HPDE6-E6E7 (cell line): ENCODE results near the gene KIAA1549.
"Not testable (repeated sequence)": the region's sequence is repeated elsewhere in the genome, so short reads cannot be mapped to it uniquely, and the experiment has no call there.

Experiments
- DNase-seq: peaks from one replicate; pipeline ENCODE4 v3.0.0; 2011; ENCODE audit warnings: missing footprints; ENCODE audit errors: extremely low spot score

KIAA1549 gene

GRCh38 chr7:138813945-138814344 is 167.2 kb downstream of the KIAA1549 start:
- no peak for DNase-seq

DNA sequence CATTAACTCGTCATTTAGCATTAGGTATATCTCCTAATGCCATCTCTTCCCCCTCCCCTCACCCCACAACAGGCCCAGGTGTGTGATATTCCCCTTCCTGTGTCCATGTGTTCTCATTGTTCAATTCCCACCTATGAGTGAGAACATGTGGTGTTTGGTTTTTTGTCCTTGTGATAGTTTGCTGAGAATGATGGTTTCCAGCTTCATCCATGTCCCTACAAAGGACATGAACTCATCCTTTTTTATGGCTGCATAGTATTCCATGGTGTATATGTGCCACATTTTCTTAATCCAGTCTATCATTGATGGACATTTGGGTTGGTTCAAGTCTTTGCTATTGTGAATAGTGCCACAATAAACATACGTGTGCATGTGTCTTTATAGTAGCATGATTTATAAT is 169.9 kb downstream of the KIAA1549 start:
- DNase-seq, result not testable (repeated sequence)

DNA sequence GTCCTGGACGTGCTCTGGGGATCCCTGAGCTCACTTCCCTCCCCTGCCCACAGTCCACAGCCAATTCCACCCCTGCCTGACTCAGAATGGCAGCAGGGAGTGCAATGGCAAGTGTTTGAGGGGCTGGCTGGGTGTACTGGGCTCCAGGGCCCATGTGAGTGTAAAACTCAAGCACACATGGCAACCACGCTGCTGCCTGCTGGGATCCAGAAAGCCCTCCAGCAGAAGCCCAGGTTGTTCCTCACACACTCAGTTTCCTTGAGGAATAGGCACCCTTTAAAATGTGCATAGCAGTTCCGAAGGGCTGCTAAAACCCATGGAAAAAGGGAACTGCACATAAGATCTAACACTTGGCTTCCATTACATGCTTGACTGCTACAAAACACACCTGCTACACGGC is 171.8 kb downstream of the KIAA1549 start:
- no peak for DNase-seq

DNA sequence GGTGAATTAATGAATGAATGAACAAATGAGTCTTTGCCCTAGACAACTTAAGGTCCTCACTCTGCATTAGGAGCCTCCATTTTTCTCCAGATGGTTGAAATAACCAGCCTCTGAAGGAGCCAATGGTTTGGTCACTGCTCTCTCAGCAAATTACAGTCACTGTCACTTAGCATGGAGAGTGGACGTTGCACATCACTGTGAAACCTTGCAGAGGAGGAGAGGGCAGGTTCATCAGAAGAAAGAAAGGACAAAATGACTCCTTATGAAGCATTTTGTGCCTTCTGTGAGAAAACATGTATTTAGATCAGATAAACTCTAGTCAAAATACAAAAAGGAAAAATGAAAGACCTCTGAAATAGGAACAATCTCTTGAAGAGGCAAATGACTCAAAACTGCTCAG is 176.6 kb downstream of the KIAA1549 start:
- DNase-seq, result no peak

DNA sequence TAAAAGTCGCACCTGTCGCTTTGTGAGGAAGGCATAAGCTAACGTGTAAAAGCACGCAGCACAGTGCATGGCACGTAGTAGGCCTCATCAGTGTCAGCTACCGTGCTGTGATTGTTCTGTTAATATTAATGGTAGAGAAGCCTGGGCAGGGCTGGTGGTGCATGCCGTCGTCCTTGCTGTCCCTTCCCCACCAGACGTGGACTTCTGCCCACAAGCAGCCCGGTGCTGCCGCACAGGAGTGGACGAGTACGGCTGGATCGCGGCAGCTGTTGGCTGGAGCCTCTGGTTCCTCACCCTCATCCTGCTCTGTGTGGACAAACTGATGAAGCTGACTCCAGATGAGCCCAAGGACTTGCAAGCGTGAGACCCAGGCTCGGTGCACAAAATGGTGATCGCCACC is 178.5 kb downstream of the KIAA1549 start:
- no peak for DNase-seq

- DNase-seq, result no peak
These were observed 179.9 kb downstream of the KIAA1549 start for GRCh38 chr7:138801256-138801655.

GRCh38 chr7:138799336-138800000 is 181.7 kb downstream of the KIAA1549 start:
- DNase-seq, result no peak

GRCh38 chr7:138798836-138799235 is 182.4 kb downstream of the KIAA1549 start:
- DNase-seq, result no peak

DNA sequence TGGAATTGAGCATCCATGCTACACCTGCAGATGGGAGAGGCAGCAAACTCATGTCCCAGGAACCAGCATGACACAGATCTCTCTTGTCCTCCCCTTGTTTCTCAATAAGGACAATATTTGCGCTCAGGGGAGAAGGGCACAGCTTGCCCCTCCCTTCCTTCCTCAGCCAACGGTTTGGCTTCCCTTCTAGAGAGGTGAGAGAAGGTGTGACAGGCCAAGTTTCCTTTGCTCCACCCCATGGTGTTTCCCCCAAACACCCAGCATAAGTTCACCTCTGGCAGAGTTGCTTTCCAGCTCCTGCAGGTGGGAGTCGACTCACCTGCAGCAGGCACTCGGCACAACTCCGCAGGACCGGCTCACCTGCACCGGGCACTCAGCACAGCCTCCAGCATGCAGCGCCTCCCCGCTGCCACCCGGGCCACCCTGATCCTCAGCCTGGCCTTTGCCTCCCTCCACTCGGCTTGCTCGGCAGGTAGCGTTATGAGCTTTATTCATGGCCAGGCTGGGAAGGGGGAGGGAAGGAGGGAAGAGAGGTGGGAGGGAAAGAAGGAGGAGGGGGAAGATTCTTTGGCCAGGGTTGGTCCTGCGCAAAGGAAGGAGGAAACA is 183.4 kb downstream of the KIAA1549 start, which contains the start of the genes ATP6V0A4 and TMEM213:
ATP6V0A4 (minus strand) TSS at position 482 of the 606 bp plus-strand sequence. CDS start 26,949 bp downstream, outside the sequence.
TMEM213 (plus strand) TSS at position 280 of the 606 bp plus-strand sequence; CDS start at position 391, 111 bp downstream.
- no peak for DNase-seq

DNA sequence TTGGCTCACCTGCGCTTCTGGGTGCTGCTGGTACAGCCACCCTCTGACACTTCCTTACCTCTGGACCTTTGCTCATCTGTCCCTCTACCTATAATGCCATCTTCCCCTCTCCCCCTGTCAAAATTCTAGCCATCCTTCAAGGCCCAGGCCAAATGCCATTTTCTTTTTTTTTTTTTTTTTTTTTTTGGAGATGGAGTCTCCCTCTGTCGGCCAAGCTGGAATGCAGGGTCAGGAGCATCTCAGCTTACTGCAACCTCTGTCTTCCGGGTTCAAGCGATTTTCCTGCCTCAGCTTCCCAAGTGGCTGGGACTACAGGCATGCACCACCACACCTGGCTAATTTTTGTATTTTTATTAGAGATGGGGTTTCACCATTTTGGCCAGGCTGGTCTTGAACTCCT is 184.1 kb downstream of the KIAA1549 start:
- DNase-seq, result not testable (repeated sequence)

GRCh38 chr7:138796038-138796615 is 185.1 kb downstream of the KIAA1549 start:
- no peak for DNase-seq

- no peak for DNase-seq
These were observed 195.4 kb downstream of the KIAA1549 start for GRCh38 chr7:138785587-138786437.

GRCh38 chr7:138784692-138785091 is 196.5 kb downstream of the KIAA1549 start:
- no peak for DNase-seq
